ENCODE measurements around the gene ASIC4. TPM values are rescaled to one million over a fixed set of nuclear protein-coding genes. Genes with fewer than 3 reads are reported as not detected.

ASIC4 gene
- polyA plus RNA-seq, 1 experiment: 0.09 TPM

DNA sequence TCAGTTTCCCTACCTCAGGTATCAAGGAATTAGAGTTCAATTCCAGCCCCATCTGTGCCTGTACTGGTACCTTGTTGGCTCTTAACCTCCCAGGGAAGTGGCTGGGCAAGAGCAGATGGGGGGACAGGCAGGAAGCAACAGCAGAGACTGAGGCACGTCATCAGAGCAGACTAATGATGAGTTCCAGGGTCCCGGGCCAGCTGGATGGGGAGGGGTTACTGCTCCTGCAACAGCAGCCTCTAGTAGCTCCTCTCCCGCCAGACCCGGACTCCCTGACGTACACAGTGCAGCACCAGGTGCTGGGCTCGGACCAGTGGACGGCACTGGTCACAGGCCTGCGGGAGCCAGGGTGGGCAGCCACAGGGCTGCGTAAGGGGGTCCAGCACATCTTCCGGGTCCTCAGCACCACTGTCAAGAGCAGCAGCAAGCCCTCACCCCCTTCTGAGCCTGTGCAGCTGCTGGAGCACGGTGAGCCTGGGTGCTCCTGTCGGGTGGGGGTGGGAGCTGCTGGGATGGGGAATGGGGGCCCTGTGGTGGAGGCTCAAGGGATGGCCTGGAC is 41.6 kb upstream of the ASIC4 start:
- Histone ChIP-seq H3K36me3 (ENCODE audit: control insufficient read depth, insufficient read depth, low read length) (peaks cover 32% of the 10 kb centered on the region), H3K27me3 (ENCODE audit: control insufficient read depth, insufficient read depth, low read length) (no peaks in the 10 kb centered on the region), H3K4me3 (ENCODE audit: low read depth, low read length) (no peak overlapping the region)
- no peak for DNase-seq (ENCODE audit: low read depth)
- POLR2A ChIA-PET: no interaction called here
- CTCF ChIA-PET: interaction anchor here (0.9 to 2.6 kb wide), 6 partner anchors 10 to 57 kb away, joined by 4 to 12 read pairs (median 6); no protein-coding TSS in a partner anchor
- no peak for TF ChIP-seq CTCF (IDR thresholded peaks at IDR 0.05; ENCODE audit: insufficient read depth, low read depth, low read length)

DNA sequence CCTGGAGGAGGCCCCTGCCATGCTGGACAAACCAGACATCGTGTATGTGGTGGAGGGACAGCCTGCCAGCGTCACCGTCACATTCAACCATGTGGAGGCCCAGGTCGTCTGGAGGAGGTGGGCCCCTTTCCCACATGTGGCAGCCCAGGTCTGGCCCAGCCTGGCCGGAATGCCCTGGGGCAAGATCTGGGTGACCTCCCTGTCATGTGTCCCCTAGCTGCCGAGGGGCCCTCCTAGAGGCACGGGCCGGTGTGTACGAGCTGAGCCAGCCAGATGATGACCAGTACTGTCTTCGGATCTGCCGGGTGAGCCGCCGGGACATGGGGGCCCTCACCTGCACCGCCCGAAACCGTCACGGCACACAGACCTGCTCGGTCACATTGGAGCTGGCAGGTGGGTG is 40.8 kb upstream of the ASIC4 start:
- H3K4me3 ChIP-seq (ENCODE audit: low read depth, low read length): no peak overlapping the region
- ChIA-PET POLR2A (no interaction called here), CTCF (interaction anchor here (1.0 to 2.6 kb wide), 4 partner anchors 10 to 37 kb away, joined by 4 to 8 read pairs (median 6); no protein-coding TSS in a partner anchor)
- H3K27me3 ChIP-seq (ENCODE audit: control insufficient read depth, insufficient read depth, low read length): no peaks in the 10 kb centered on the region
- H3K36me3 ChIP-seq (ENCODE audit: control insufficient read depth, insufficient read depth, low read length): peaks cover 32% of the 10 kb centered on the region
- no peak for TF ChIP-seq CTCF (IDR thresholded peaks at IDR 0.05; ENCODE audit: insufficient read depth, low read depth, low read length)
- DNase-seq (ENCODE audit: low read depth): no peak

DNA sequence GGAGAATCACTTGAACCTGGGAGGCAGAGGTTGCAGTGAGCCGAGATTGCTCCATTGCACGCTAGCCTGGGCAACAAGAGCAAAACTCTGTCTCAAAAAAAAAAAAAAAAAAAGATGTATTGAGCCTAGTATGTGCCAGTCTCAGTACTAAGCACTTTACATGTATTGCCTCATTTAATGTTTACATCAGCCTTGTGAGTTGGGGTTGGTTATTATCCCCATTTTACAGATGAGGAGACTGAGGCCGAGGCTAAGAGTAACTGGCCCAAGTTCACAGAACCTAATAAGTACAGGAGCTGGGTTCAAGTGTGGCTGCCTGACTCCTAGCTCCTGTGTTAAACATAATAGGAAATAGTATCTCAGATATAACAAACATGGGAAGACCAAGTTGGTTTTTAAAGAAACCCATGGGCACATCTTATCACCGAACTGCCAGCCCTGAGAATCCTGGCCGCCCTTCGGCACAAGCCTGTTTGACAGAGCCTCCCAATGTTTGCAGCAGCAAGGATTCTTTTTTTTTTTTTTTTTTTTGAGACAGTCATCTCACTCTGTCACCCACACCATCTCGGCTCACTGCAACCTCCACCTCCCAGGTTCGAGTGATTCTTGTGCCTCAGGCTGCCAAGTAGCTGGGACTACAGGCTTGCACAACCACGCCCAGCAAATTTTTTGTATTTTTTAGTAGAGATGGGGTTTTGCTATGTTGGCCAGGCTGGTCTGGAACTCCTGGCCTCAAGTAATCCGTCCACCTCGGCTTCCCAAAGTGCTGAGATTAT is 39.8 kb upstream of the ASIC4 start:
- POLR2A ChIA-PET: no interaction called here
- CTCF ChIA-PET: interaction anchor here (0.6 to 4.5 kb wide), 7 partner anchors 11 to 55 kb away, joined by 3 to 31 read pairs (median 8); partner anchors contain the start of gene GMPPA
- no peaks in the 10 kb centered on the region for H3K27me3 ChIP-seq (ENCODE audit: control insufficient read depth, insufficient read depth, low read length)
- no peak for DNase-seq (ENCODE audit: low read depth)
- no peak for TF ChIP-seq CTCF (IDR thresholded peaks at IDR 0.05; ENCODE audit: insufficient read depth, low read depth, low read length)
- peaks cover 28% of the 10 kb centered on the region for H3K36me3 ChIP-seq (ENCODE audit: control insufficient read depth, insufficient read depth, low read length)
- no peak overlapping the region for H3K4me3 ChIP-seq (ENCODE audit: low read depth, low read length)

GRCh38 chr2:219475278-219475677 is 39.0 kb upstream of the ASIC4 start:
- ChIA-PET POLR2A (no interaction called here), CTCF (interaction anchor here (0.8 to 4.5 kb wide), 16 partner anchors 10 to 72 kb away, joined by 3 to 31 read pairs (median 6); partner anchors contain the start of gene GMPPA)
- H3K27me3 ChIP-seq (ENCODE audit: control insufficient read depth, insufficient read depth, low read length): no peaks in the 10 kb centered on the region
- no peak for TF ChIP-seq CTCF (IDR thresholded peaks at IDR 0.05; ENCODE audit: insufficient read depth, low read depth, low read length)
- H3K36me3 ChIP-seq (ENCODE audit: control insufficient read depth, insufficient read depth, low read length): peaks cover 30% of the 10 kb centered on the region
- no peak overlapping the region for H3K4me3 ChIP-seq (ENCODE audit: low read depth, low read length)
- DNase-seq (ENCODE audit: low read depth): no peak

Measured in BJ (cell line).